GM12878 (cell line): ENCODE measurements around the gene MGME1. TPM values are rescaled to one million over a fixed set of nuclear protein-coding genes. Genes with fewer than 3 reads are reported as not detected.

ENCODE experiments used
- ATAC-seq: fragments of 200-7000 bp; cut with Tn5 transposase; 3 replicates; pipeline ENCODE4 v1.9.1; 2020; ENCODE audit warnings: mild to moderate bottlenecking, moderate library complexity
- BruUV-seq: library from RNA; stranded (reverse); fragments of 400-500 nt; replicated peaks from 2 replicates; lab custom pipeline; 2021; lab: Mats Ljungman, UMichigan
- CTCF ChIA-PET: fragments of 300-600 bp; sonication (Branson Sonifier 250); formaldehyde crosslinking; extraction: SDS; loops from one replicate; lab custom pipeline; 2021; ENCODE audit warnings: inconsistent platforms; lab: Yijun Ruan, JAX
- POLR2A ChIA-PET: fragments of 350-600 bp; formaldehyde crosslinking; extraction: SDS; loops from one replicate; lab custom pipeline; 2021; ENCODE audit warnings: inconsistent platforms; lab: Charles Lee
- RAD21 ChIA-PET: fragments of 300-600 bp; sonication (Branson Sonifier 250); formaldehyde crosslinking; loops from one replicate; lab custom pipeline; 2023; ENCODE audit warnings: antibody characterized with exemption; ENCODE audit not compliant: unreplicated experiment; lab: Charles Lee
- SMC1A ChIA-PET: fragments of 300-600 bp; sonication (Branson Sonifier 250); formaldehyde crosslinking; loops from one replicate; lab custom pipeline; 2023; ENCODE audit not compliant: unreplicated experiment, uncharacterized antibody; lab: Charles Lee
- DNase-seq: peaks from one replicate; pipeline ENCODE4 v3.0.0-alpha.2; 2011; ENCODE audit warnings: low read depth, low spot score
- FAIRE-seq: peaks from 3 replicates; lab custom pipeline; 2011; peaks lifted over from hg19 to GRCh38; lab: Jason Lieb, UNC
- H2AFZ ChIP-seq: 2 replicates; pipeline ENCODE4 v1.6.0; 2011; ENCODE audit warnings: low read depth, low read length, control low read depth; ENCODE audit not compliant: control insufficient read depth
- H3K27ac ChIP-seq: 2 replicates; pipeline ENCODE4 v1.5.1; 2011; ENCODE audit warnings: control low read depth; ENCODE audit not compliant: control insufficient read depth, insufficient read depth
- H3K27me3 ChIP-seq, 2 experiments: replicated peaks in 1 of 2; 2 replicates each; pipeline versions ENCODE4 v1.6.0 to v1.6.1; 2011; ENCODE audit warnings: low read length in 1 of 2; ENCODE audit not compliant: control insufficient read depth in 2 of 2, insufficient read depth in 2 of 2
- H3K36me3 ChIP-seq, 2 experiments: 2 replicates each; pipeline ENCODE4 v1.5.1; 2011; ENCODE audit warnings: low read length in 1 of 2; ENCODE audit not compliant: control insufficient read depth in 2 of 2, insufficient read depth in 2 of 2
- H3K4me1 ChIP-seq: 2 replicates; pipeline ENCODE4 v1.6.1; 2011; ENCODE audit warnings: mild to moderate bottlenecking, low read length, moderate library complexity, mixed read lengths; ENCODE audit not compliant: control insufficient read depth, insufficient read depth
- H3K4me2 ChIP-seq: 2 replicates; pipeline ENCODE4 v1.6.0; 2011; ENCODE audit warnings: control low read depth; ENCODE audit not compliant: control insufficient read depth, insufficient read depth
- H3K4me3 ChIP-seq: fragments of 200-600 bp; sonication (generic); 2 replicates; pipeline ENCODE4 v1.5.1; 2016
- H3K79me2 ChIP-seq: 2 replicates; pipeline ENCODE4 v1.6.0; 2011; ENCODE audit warnings: low read length; ENCODE audit not compliant: control insufficient read depth, insufficient read depth
- H3K9ac ChIP-seq: 2 replicates; pipeline ENCODE4 v1.8.0; 2011; ENCODE audit warnings: low read length, control low read depth, mixed read lengths; ENCODE audit not compliant: control insufficient read depth, insufficient read depth
- H3K9me3 ChIP-seq: replicated peaks from 3 replicates; pipeline ENCODE4 v1.5.1; 2011; ENCODE audit warnings: mild to moderate bottlenecking, low read length; ENCODE audit not compliant: control insufficient read depth, insufficient read depth
- H4K20me1 ChIP-seq: 2 replicates; pipeline ENCODE4 v1.6.0; 2011; ENCODE audit not compliant: control insufficient read depth, insufficient read depth
- CHD4 ChIP-seq: fragments of 200-600 bp; sonication (generic); IDR thresholded peaks from 2 replicates; pipeline ENCODE4 v1.6.1; 2016; ENCODE audit warnings: mild to moderate bottlenecking
- GATAD2B ChIP-seq: fragments of 450-650 bp; conservative IDR thresholded peaks from 2 replicates; pipeline ENCODE4 v1.6.1; 2017; ENCODE audit warnings: low read depth, mild to moderate bottlenecking, moderate library complexity
- RAD21 ChIP-seq: IDR thresholded peaks from 2 replicates; pipeline ENCODE4 v1.6.1; 2011; ENCODE audit warnings: mild to moderate bottlenecking, low read depth, low read length, moderate library complexity; ENCODE audit not compliant: insufficient read depth
- SIX5 ChIP-seq: IDR thresholded peaks from 2 replicates; pipeline ENCODE4 v1.6.1; 2011; ENCODE audit warnings: mild to moderate bottlenecking, low read depth, low read length, moderate library complexity; ENCODE audit not compliant: severe bottlenecking
- ZNF384 ChIP-seq: IDR thresholded peaks from 2 replicates; pipeline ENCODE4 v1.6.1; 2012; ENCODE audit warnings: low read depth, mild to moderate bottlenecking, low read length, improper control_type of control experiment, borderline replicate concordance
- WGBS: methylation state at CpG from one replicate; pipeline ENCODE4 v1.1.6; 2016; ENCODE audit warnings: low lambda C conversion rate; ENCODE audit not compliant: insufficient replicate concordance, insufficient coverage; ENCODE audit errors: missing lambda C conversion rate; 5-methylcytosine and 5-hydroxymethylcytosine counted together
- in situ Hi-C: fragments of 300-500 bp; cut with MboI; formaldehyde crosslinking; loops from 9 replicates; pipeline ENCODE4 v1.14.3; 2018; ENCODE audit warnings: mixed read lengths
- intact Hi-C: fragments of 100-400 bp; cut with micrococcal nuclease; formaldehyde crosslinking; loops from one replicate; pipeline ENCODE4 v1.14.2; 2022; ENCODE audit not compliant: unreplicated experiment
- polyA plus RNA-seq, 11 experiments: library from polyadenylated mRNA; depleted of rRNA in 4 of 11; unstranded in 6 of 11; stranded (reverse) in 5 of 11; fragments of >200 nt; fragmentation: Nextera tagmentation in 4 of 11; fragmentation: Illumina TruSeq in 1 of 11; extraction: Ambion mirVana in 4 of 11; extraction: Trizol in 1 of 11; gene quantifications; 1 replicate in 1 of 11; 2 replicates in 10 of 11; pipeline versions ENCODE4 v1.2.1 to v1.2.3, GENCODE V29; 2011 to 2016; ENCODE audit warnings: inconsistent platforms in 2 of 11, missing spikeins in 2 of 11, low read depth in 1 of 11
- total RNA-seq, 4 experiments: library from RNA; depleted of rRNA in 3 of 4; stranded (reverse); fragments of >200 nt in 3 of 4; fragmentation: Illumina TruSeq in 1 of 4; extraction: Trizol in 1 of 4; gene quantifications; 2 replicates each; pipeline versions ENCODE4 v1.2.1 to v1.2.3, GENCODE V29; 2013 to 2021
- TF ChIP-seq, protein P1 (sequence below): IDR thresholded peaks from 2 replicates; pipeline ENCODE4 v1.6.1; 2011; ENCODE audit warnings: borderline replicate concordance, low read depth, mild to moderate bottlenecking, moderate library complexity, mixed read lengths, low read length; ENCODE audit not compliant: insufficient read depth; ENCODE audit errors: extremely low read length
- TF ChIP-seq, protein P2 (sequence below): IDR thresholded peaks from 2 replicates; pipeline ENCODE4 v1.6.1; 2011; ENCODE audit warnings: mild to moderate bottlenecking, low read depth, low read length, moderate library complexity; ENCODE audit not compliant: insufficient replicate concordance

The MGME1 gene
- total and polyA plus RNA-seq, 10 of the 15 experiments (the other 5 are each of a cell fraction or from before 2014, with no cell fraction given) = 13.4 to 44.8 (median 30.6) TPM

GRCh38 chr20:17928633-17929311, 40.0 kb upstream of the MGME1 start:
- Histone ChIP-seq H3K9me3 (no peaks in the 10 kb centered on the region; the same call in 2 of the 3 replicates), H4K20me1 (no peaks in the 10 kb centered on the region; the same call in 1 of the 2 replicates), H3K4me2 (no peak overlapping the region), H3K4me1 (peaks cover 5% of the 10 kb centered on the region; the same call in 1 of the 2 replicates), H3K36me3 (no peaks in the 10 kb centered on the region), H3K4me3 (no peak overlapping the region), H3K27me3 (peaks cover 0 to 7% of the 10 kb centered on the region in 2 experiments; a peak in 2 of 4 replicates), H3K27ac (no peak overlapping the region), H2AFZ (no peak overlapping the region), H3K79me2 (no peaks in the 10 kb centered on the region), H3K9ac (no peak overlapping the region)
- FAIRE-seq (no peak), ATAC-seq (no peak), DNase-seq (no peak)
- SMC1A ChIA-PET = no interaction called here
- POLR2A ChIA-PET = no interaction called here
- CTCF ChIA-PET = interaction anchor here (1.1 kb wide), 1 partner anchor 75 kb away, joined by 3 read pairs; no protein-coding TSS in a partner anchor
- in situ Hi-C loops = no loop called here
- no TSS peak for BruUV-seq
- RAD21 ChIA-PET = no interaction called here
- WGBS = 43% methylated on average over 20 of the region's 22 CpGs
- intact Hi-C loops = no loop called here
- TF ChIP-seq ZNF384 (no peak), GATAD2B (no peak), SIX5 (no peak), CHD4 (no peak), RAD21 (no peak)
- TF ChIP-seq, protein P1, sequence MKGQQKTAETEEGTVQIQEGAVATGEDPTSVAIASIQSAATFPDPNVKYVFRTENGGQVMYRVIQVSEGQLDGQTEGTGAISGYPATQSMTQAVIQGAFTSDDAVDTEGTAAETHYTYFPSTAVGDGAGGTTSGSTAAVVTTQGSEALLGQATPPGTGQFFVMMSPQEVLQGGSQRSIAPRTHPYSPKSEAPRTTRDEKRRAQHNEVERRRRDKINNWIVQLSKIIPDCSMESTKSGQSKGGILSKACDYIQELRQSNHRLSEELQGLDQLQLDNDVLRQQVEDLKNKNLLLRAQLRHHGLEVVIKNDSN = no peak
- TF ChIP-seq, protein P2, sequence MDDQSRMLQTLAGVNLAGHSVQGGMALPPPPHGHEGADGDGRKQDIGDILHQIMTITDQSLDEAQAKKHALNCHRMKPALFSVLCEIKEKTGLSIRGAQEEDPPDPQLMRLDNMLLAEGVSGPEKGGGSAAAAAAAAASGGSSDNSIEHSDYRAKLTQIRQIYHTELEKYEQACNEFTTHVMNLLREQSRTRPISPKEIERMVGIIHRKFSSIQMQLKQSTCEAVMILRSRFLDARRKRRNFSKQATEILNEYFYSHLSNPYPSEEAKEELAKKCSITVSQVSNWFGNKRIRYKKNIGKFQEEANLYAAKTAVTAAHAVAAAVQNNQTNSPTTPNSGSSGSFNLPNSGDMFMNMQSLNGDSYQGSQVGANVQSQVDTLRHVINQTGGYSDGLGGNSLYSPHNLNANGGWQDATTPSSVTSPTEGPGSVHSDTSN = no peak
